Measurements from ENCODE around the gene RNF213. TPM values are rescaled to one million over a fixed set of nuclear protein-coding genes. Genes with fewer than 3 reads are reported as not detected.
"Not testable (repeated sequence)": the region's sequence is repeated elsewhere in the genome, so short reads cannot be mapped to it uniquely, and the experiment has no call there.

RNF213 gene
- polyA plus RNA-seq, 1 of the 3 experiments (the other 2 are of a cell fraction): 57.5 TPM

- H3K4me2 ChIP-seq: no peak overlapping the region
- no peaks in the 10 kb centered on the region; the same call in 1 of the 2 replicates for H4K20me1 ChIP-seq (ENCODE audit: insufficient read depth)
- no peaks in the 10 kb centered on the region for H3K79me2 ChIP-seq (ENCODE audit: insufficient read depth)
- no peak for TF ChIP-seq IRF3 (IDR thresholded peaks at IDR 0.05; ENCODE audit: low read depth, low read length)
- TF ChIP-seq JUND (IDR thresholded peaks at IDR 0.05): no peak
- no peak for TF ChIP-seq CTCF (IDR thresholded peaks at IDR 0.05)
- H3K27ac ChIP-seq (ENCODE audit: low read depth in 2 of 2, low read length in 1 of 2): no peak overlapping the region
- ChIA-PET POLR2A (no interaction called here), CTCF (interaction anchor here (1.0 kb wide), 1 partner anchor 179 kb away, joined by 3 read pairs; no protein-coding TSS in a partner anchor)
- 95% methylated on average over 6 of the region's 6 CpGs for WGBS (ENCODE audit: low lambda C conversion rate)
- H3F3A ChIP-seq (replicated peaks; ENCODE audit: insufficient read depth): peaks cover 5% of the 10 kb centered on the region
- H3K9me3 ChIP-seq: no peaks in the 10 kb centered on the region
- peaks cover 23 to 28% of the 10 kb centered on the region in 2 experiments for H3K36me3 ChIP-seq (replicated peaks in 1 of 2; ENCODE audit: control insufficient read depth in 1 of 2, insufficient read depth in 2 of 2, low read length in 1 of 2)
- no peaks in the 10 kb centered on the region for H3K27me3 ChIP-seq (ENCODE audit: insufficient read depth)
- no peak overlapping the region for H2AFZ ChIP-seq (ENCODE audit: low read depth)
- no peaks in the 10 kb centered on the region for H3K9me2 ChIP-seq
- DNase-seq: no peak
- H3K9ac ChIP-seq: no peak overlapping the region
- no peak overlapping the region for H3K4me3 ChIP-seq (ENCODE audit: low read depth in 2 of 2, low read length in 1 of 2)
- peaks cover 0 to 3% of the 10 kb centered on the region in 2 experiments; a peak in 1 of 4 replicates for H3K4me1 ChIP-seq (ENCODE audit: control insufficient read depth in 1 of 2, insufficient read depth in 2 of 2, low read depth in 1 of 2, low read length in 1 of 2)
These were observed 136.4 kb downstream of the RNF213 start for GRCh38 chr17:80397034-80397387.

GRCh38 chr17:80397686-80398085, 137.0 kb downstream of the RNF213 start:
- Histone ChIP-seq H3K4me1 (ENCODE audit: control insufficient read depth in 1 of 2, insufficient read depth in 2 of 2, low read depth in 1 of 2, low read length in 1 of 2) (peaks cover 0 to 3% of the 10 kb centered on the region in 2 experiments; a peak in 1 of 4 replicates), H3K27me3 (ENCODE audit: insufficient read depth) (no peaks in the 10 kb centered on the region), H3K9me3 (no peaks in the 10 kb centered on the region), H2AFZ (ENCODE audit: low read depth) (no peak overlapping the region), H3K36me3 (replicated peaks in 1 of 2; ENCODE audit: control insufficient read depth in 1 of 2, insufficient read depth in 2 of 2, low read length in 1 of 2) (peaks cover 18 to 25% of the 10 kb centered on the region in 2 experiments), H3K9ac (no peak overlapping the region), H4K20me1 (ENCODE audit: insufficient read depth) (no peaks in the 10 kb centered on the region; the same call in 1 of the 2 replicates), H3K27ac (ENCODE audit: low read depth in 2 of 2, low read length in 1 of 2) (no peak overlapping the region), H3F3A (replicated peaks; ENCODE audit: insufficient read depth) (peaks cover 5% of the 10 kb centered on the region), H3K79me2 (ENCODE audit: insufficient read depth) (no peaks in the 10 kb centered on the region), H3K9me2 (no peaks in the 10 kb centered on the region), H3K4me3 (ENCODE audit: low read depth in 2 of 2, low read length in 1 of 2) (no peak overlapping the region), H3K4me2 (no peak overlapping the region)
- DNase-seq: no peak
- CTCF ChIA-PET: no interaction called here
- TF ChIP-seq JUND (IDR thresholded peaks at IDR 0.05) (no peak), NFIC (IDR thresholded peaks at IDR 0.05; ENCODE audit: borderline replicate concordance) (no peak), POLR2AphosphoS5 (IDR thresholded peaks at IDR 0.05; ENCODE audit: low read depth, low read length) (no peak), TCF12 (IDR thresholded peaks at IDR 0.05) (no peak), RAD21 (IDR thresholded peaks at IDR 0.05; ENCODE audit: low read length) (no peak), EP300 (IDR thresholded peaks at IDR 0.05; ENCODE audit: borderline replicate concordance in 1 of 2, low read depth in 1 of 2, low read length in 1 of 2) (no peak), ZBTB33 (IDR thresholded peaks at IDR 0.05; ENCODE audit: borderline replicate concordance, low read depth) (no peak)
- POLR2A ChIA-PET: no interaction called here
- WGBS (ENCODE audit: low lambda C conversion rate): 89% methylated on average over 10 of the region's 10 CpGs

GRCh38 chr17:80401086-80401485, 140.4 kb downstream of the RNF213 start:
- H3K4me1 ChIP-seq (ENCODE audit: control insufficient read depth in 1 of 2, insufficient read depth in 2 of 2, low read depth in 1 of 2, low read length in 1 of 2); H3K36me3 ChIP-seq (replicated peaks in 1 of 2; ENCODE audit: control insufficient read depth in 1 of 2, insufficient read depth in 2 of 2, low read length in 1 of 2); DNase-seq; POLR2A ChIA-PET; H3K9ac ChIP-seq; H3K4me2 ChIP-seq; H3K27me3 ChIP-seq (ENCODE audit: insufficient read depth); H3K79me2 ChIP-seq (ENCODE audit: insufficient read depth); H3K9me2 ChIP-seq; H3K27ac ChIP-seq (ENCODE audit: low read depth in 2 of 2, low read length in 1 of 2); H3F3A ChIP-seq (replicated peaks; ENCODE audit: insufficient read depth); H4K20me1 ChIP-seq (ENCODE audit: insufficient read depth); H3K4me3 ChIP-seq (ENCODE audit: low read depth in 2 of 2, low read length in 1 of 2); H3K9me3 ChIP-seq; H2AFZ ChIP-seq (ENCODE audit: low read depth): not testable (repeated sequence)
- CTCF ChIA-PET: interaction anchor here (1.0 kb wide), 1 partner anchor 10 kb away, joined by 4 read pairs; no protein-coding TSS in a partner anchor
- 91% methylated on average over 9 of the region's 9 CpGs for WGBS (ENCODE audit: low lambda C conversion rate)

GRCh38 chr17:80402102-80402501, 141.4 kb downstream of the RNF213 start:
- H3K79me2 ChIP-seq (ENCODE audit: insufficient read depth); POLR2A ChIA-PET; H3K9me2 ChIP-seq; H3K9me3 ChIP-seq; H3K27me3 ChIP-seq (ENCODE audit: insufficient read depth); H2AFZ ChIP-seq (ENCODE audit: low read depth); H4K20me1 ChIP-seq (ENCODE audit: insufficient read depth); H3K4me3 ChIP-seq (ENCODE audit: low read depth in 2 of 2, low read length in 1 of 2); H3K27ac ChIP-seq (ENCODE audit: low read depth in 2 of 2, low read length in 1 of 2); H3K4me2 ChIP-seq; H3K4me1 ChIP-seq (ENCODE audit: control insufficient read depth in 1 of 2, insufficient read depth in 2 of 2, low read depth in 1 of 2, low read length in 1 of 2); H3K36me3 ChIP-seq (replicated peaks in 1 of 2; ENCODE audit: control insufficient read depth in 1 of 2, insufficient read depth in 2 of 2, low read length in 1 of 2); H3F3A ChIP-seq (replicated peaks; ENCODE audit: insufficient read depth); H3K9ac ChIP-seq; DNase-seq: not testable (repeated sequence)
- CTCF ChIA-PET: interaction anchor here (1.0 kb wide), 1 partner anchor 11 kb away, joined by 4 read pairs; no protein-coding TSS in a partner anchor
- WGBS (ENCODE audit: low lambda C conversion rate): 91% methylated on average over 13 of the region's 13 CpGs

Data from SK-N-SH (cell line).